H1 (cell line): Measurements from ENCODE around the gene FGF2. TPM values are rescaled to one million over a fixed set of nuclear protein-coding genes. Genes with fewer than 3 reads are reported as not detected.

Experiments used
- CREB1 ChIP-seq: IDR thresholded peaks from 2 replicates; pipeline ENCODE4 v1.6.1; 2012; ENCODE audit warnings: inconsistent platforms
- EP300 ChIP-seq, 2 experiments: IDR thresholded peaks; 1 replicate in 1 of 2; 2 replicates in 1 of 2; pipeline ENCODE4 v1.6.1; 2011 to 2012; ENCODE audit warnings: low read depth in 2 of 2, low read length in 2 of 2, mild to moderate bottlenecking in 2 of 2, borderline replicate concordance in 1 of 2, inconsistent platforms in 1 of 2, moderate library complexity in 1 of 2
- GTF2F1 ChIP-seq: IDR thresholded peaks from 2 replicates; pipeline ENCODE4 v1.6.1; 2012; ENCODE audit warnings: low read depth, low read length, improper control_type of control experiment, borderline replicate concordance
- HDAC6 ChIP-seq: IDR thresholded peaks from one replicate; pipeline ENCODE4 v1.7.1; 2012; ENCODE audit warnings: low read depth, mild to moderate bottlenecking, inconsistent platforms, low read length, moderate library complexity
- JUN ChIP-seq: IDR thresholded peaks from 2 replicates; pipeline ENCODE4 v1.6.1; 2011; ENCODE audit warnings: low read depth, mild to moderate bottlenecking, improper control_type of control experiment, low read length
- KDM1A ChIP-seq: fragments of 200-600, 300-600 bp; sonication (generic); IDR thresholded peaks from 2 replicates; pipeline ENCODE4 v1.7.1; 2016; ENCODE audit warnings: mild to moderate bottlenecking, low read length, borderline replicate concordance
- KDM4A ChIP-seq: IDR thresholded peaks from one replicate; pipeline ENCODE4 v1.7.1; 2012; ENCODE audit warnings: low read depth, mild to moderate bottlenecking, moderate library complexity, low read length, inconsistent platforms; ENCODE audit not compliant: severe bottlenecking
- KDM5A ChIP-seq: fragments of 200-600 bp; IDR thresholded peaks from 2 replicates; pipeline ENCODE4 v1.7.1; 2012; ENCODE audit warnings: mild to moderate bottlenecking, low read length, inconsistent platforms, mixed read lengths
- PHF8 ChIP-seq: fragments of 200-600 bp; sonication (generic); conservative IDR thresholded peaks from 2 replicates; pipeline ENCODE4 v1.7.1; 2012; ENCODE audit warnings: low read depth, mild to moderate bottlenecking, inconsistent platforms, low read length, moderate library complexity
- RAD21 ChIP-seq, 2 experiments: IDR thresholded peaks in 1 of 2; conservative IDR thresholded peaks in 1 of 2; 2 replicates each; pipeline ENCODE4 v1.6.1; 2011; ENCODE audit warnings: low read depth in 2 of 2, low read length in 2 of 2, improper control_type of control experiment in 1 of 2, inconsistent platforms in 1 of 2, mild to moderate bottlenecking in 1 of 2, moderate library complexity in 1 of 2
- RBBP5 ChIP-seq: IDR thresholded peaks from 2 replicates; pipeline ENCODE4 v1.7.1; 2012; ENCODE audit warnings: low read depth, mild to moderate bottlenecking, inconsistent platforms, low read length, moderate library complexity, borderline replicate concordance
- RXRA ChIP-seq: IDR thresholded peaks from 2 replicates; pipeline ENCODE4 v1.6.1; 2011; ENCODE audit warnings: low read depth, mild to moderate bottlenecking, low read length, moderate library complexity; ENCODE audit not compliant: insufficient read depth
- SAP30 ChIP-seq: fragments of 300-600 bp; sonication (generic); IDR thresholded peaks from 2 replicates; pipeline ENCODE4 v1.7.1; 2012; ENCODE audit warnings: low read length, moderate library complexity, mild to moderate bottlenecking, inconsistent platforms; ENCODE audit not compliant: insufficient read depth, insufficient replicate concordance
- SIN3A ChIP-seq, 2 experiments: IDR thresholded peaks in 1 of 2; conservative IDR thresholded peaks in 1 of 2; 2 replicates each; pipeline ENCODE4 v1.6.1; 2011 to 2012; ENCODE audit warnings: low read length in 2 of 2, improper control_type of control experiment in 1 of 2, low read depth in 1 of 2, mild to moderate bottlenecking in 1 of 2
- SIX5 ChIP-seq: IDR thresholded peaks from 2 replicates; pipeline ENCODE4 v1.6.1; 2011; ENCODE audit warnings: mild to moderate bottlenecking, low read depth, low read length
- TBP ChIP-seq: IDR thresholded peaks from 2 replicates; pipeline ENCODE4 v1.6.1; 2011; ENCODE audit warnings: low read depth, low read length, improper control_type of control experiment
- USF2 ChIP-seq: IDR thresholded peaks from 2 replicates; pipeline ENCODE4 v1.6.1; 2011; ENCODE audit warnings: low read length, improper control_type of control experiment
- polyA plus RNA-seq, 7 experiments: library from polyadenylated mRNA; depleted of rRNA in 3 of 7; stranded (reverse) in 5 of 7; unstranded in 2 of 7; fragments of >200 nt in 5 of 7; fragments of 200-250 nt in 2 of 7; gene quantifications; 1 replicate in 5 of 7; 2 replicates in 1 of 7; 4 replicates in 1 of 7; pipeline versions ENCODE4 v1.2.1 to v1.2.3, GENCODE V29; 2011 to 2013; ENCODE audit warnings: missing spikeins in 2 of 7, mixed read lengths in 2 of 7
- total RNA-seq: library from RNA; stranded (reverse); fragmentation: NEBNext Ultra II Directional; extraction: Animal tissue kit (Norgen Biotek cat#: 25700); gene quantifications from 2 replicates; pipeline ENCODE4 v1.2.1, GENCODE V29; 2021

FGF2 gene
- total and polyA plus RNA-seq, 2 of the 8 experiments (the other 6 are each of a cell fraction or from before 2014, with no cell fraction given): 23.4 to 145 TPM

DNA sequence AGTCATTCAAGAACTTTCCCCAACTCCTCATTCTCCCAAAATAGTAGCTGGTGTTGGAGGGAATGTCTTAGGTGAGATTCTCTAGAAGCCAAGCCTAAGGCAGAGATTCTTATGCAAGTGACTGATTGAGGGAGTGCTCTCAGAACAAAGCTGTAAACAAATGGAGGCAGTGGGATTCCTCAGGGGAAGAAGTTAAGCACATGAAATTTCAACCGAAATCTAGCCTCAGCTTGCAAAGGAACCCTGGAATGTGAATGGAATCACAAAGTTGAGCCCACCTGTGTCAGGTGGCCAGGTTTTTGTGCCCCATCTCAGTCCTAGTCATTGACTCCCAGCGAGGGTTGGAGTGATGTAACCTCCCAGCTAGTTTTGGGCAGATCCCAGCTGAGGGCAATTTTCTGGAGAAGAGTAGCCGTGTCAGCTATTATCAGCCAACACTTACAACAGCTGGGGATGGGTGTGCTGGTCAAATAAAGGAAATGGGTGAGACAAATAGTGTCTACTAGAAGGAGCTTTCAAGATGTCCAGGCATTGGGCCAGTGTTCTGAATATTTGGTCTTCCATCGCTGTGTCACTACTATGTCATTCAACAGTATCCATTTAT is 29.7 kb upstream of the FGF2 start (continued):
- TF ChIP-seq EP300 (IDR thresholded peaks at IDR 0.05; ENCODE audit: borderline replicate concordance in 1 of 2, low read depth in 2 of 2, low read length in 2 of 2): peak in 1 of 2 experiments; percentile 79; a peak in 1 of 3 replicates
- no peak for TF ChIP-seq RXRA
- TF ChIP-seq USF2: peak; percentile 60; the same call in 1 of the 2 replicates
- TF ChIP-seq SIN3A (conservative IDR thresholded peaks at IDR 0.05 in 1 of 2, IDR thresholded peaks at IDR 0.05 in 1 of 2; ENCODE audit: low read depth in 1 of 2, low read length in 2 of 2): 0 out of 4 replicates have a peak, but pooled peaks of 1 of the 2 experiments have one; percentile 20
- TF ChIP-seq JUN: no peak
- TF ChIP-seq SIX5: no peak
- TF ChIP-seq KDM1A: no peak
- no peak for TF ChIP-seq GTF2F1
- peak; percentile 63 for TF ChIP-seq TBP
- no peak for TF ChIP-seq HDAC6
- no peak for TF ChIP-seq KDM5A
- TF ChIP-seq RBBP5: no peak
- TF ChIP-seq PHF8: no peak
- TF ChIP-seq RAD21 (IDR thresholded peaks at IDR 0.05 in 1 of 2, conservative IDR thresholded peaks at IDR 0.05 in 1 of 2; ENCODE audit: low read depth in 2 of 2, low read length in 2 of 2): peak in 1 of 2 experiments; percentile 13; a peak in 1 of 4 replicates
- TF ChIP-seq SAP30: no peak
- no peak for TF ChIP-seq KDM4A
- peak; percentile 46 for TF ChIP-seq CREB1
